ENCODE measurements around the gene KRT82. TPM values are rescaled to one million over a fixed set of nuclear protein-coding genes. Genes with fewer than 3 reads are reported as not detected.

The KRT82 gene
- total RNA-seq, 1 experiment from 2014 or later, result not detected

DNA sequence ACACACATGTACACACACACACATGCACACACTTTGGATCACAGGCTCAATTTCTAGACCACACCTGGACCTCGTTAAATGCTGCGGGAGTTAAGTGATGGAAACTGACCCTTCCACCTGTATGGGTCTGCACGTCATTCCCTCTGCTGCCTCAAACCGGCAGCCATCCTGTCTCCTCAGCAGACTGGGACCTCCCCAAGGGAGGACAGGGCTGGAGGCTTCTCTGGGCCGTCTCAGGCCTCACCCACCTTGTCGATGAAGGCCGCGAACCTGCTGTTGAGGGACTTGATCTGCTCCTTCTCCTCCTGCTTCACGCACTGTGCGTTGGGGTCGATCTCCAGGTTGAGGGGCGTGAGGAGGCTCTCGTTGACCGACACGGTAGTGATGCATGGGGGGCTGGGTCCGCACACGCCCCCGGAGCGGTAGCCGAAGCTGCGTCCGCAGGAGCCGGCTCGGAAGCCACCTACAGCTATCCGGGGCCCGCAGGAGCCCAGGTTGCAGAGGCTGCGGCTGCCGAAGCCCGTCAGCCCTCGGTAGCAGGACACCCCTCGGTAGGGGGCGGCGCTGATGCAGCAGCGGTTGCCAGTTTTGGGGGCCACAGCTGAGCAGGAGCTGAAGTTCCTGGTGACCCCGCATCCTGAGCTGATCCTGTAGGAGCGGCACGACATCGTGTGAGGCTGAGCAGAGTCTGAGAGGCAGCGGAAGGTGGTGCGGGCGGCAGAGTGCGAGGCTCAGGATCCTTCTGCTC, 39.2 kb downstream of the KRT82 start, which contains the start of gene KRT85:
TSS of gene KRT85 (minus strand) at position 744 of the 748 bp plus-strand sequence. CDS start at position 668, 76 bp downstream.
- H3K4me1 Mint-ChIP-seq (ENCODE audit: insufficient read depth, unreplicated experiment), result no peaks in the 10 kb centered on the region
- intact Hi-C loops (cut with micrococcal nuclease), result no loop called here
- no peak for DNase-seq (ENCODE audit: unreplicated experiment)
- TF ChIP-seq, protein P1, sequence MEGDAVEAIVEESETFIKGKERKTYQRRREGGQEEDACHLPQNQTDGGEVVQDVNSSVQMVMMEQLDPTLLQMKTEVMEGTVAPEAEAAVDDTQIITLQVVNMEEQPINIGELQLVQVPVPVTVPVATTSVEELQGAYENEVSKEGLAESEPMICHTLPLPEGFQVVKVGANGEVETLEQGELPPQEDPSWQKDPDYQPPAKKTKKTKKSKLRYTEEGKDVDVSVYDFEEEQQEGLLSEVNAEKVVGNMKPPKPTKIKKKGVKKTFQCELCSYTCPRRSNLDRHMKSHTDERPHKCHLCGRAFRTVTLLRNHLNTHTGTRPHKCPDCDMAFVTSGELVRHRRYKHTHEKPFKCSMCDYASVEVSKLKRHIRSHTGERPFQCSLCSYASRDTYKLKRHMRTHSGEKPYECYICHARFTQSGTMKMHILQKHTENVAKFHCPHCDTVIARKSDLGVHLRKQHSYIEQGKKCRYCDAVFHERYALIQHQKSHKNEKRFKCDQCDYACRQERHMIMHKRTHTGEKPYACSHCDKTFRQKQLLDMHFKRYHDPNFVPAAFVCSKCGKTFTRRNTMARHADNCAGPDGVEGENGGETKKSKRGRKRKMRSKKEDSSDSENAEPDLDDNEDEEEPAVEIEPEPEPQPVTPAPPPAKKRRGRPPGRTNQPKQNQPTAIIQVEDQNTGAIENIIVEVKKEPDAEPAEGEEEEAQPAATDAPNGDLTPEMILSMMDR (IDR thresholded peaks at IDR 0.05; ENCODE audit: unreplicated experiment), result no peak
- H3K36me3 Mint-ChIP-seq (ENCODE audit: insufficient read depth, unreplicated experiment), result no peaks in the 10 kb centered on the region
- H3K9me3 Mint-ChIP-seq (ENCODE audit: unreplicated experiment), result no peaks in the 10 kb centered on the region
- H3K27me3 Mint-ChIP-seq (ENCODE audit: insufficient read depth, unreplicated experiment), result peaks cover 11% of the 10 kb centered on the region
- CTCF ChIA-PET, result interaction anchor here (0.6 to 8.2 kb wide), 3 partner anchors 25 to 510 kb away, joined by 3 to 174 read pairs (median 8); no protein-coding TSS in a partner anchor
- POLR2A ChIA-PET, result no interaction called here
- no TSS peak for BruUV-seq (replicated peaks)
- H3K27ac Mint-ChIP-seq (ENCODE audit: low read depth, unreplicated experiment), result no peak within 1 kb of the TSS
- no peak within 1 kb of the TSS for H3K4me3 Mint-ChIP-seq (ENCODE audit: unreplicated experiment)

DNA sequence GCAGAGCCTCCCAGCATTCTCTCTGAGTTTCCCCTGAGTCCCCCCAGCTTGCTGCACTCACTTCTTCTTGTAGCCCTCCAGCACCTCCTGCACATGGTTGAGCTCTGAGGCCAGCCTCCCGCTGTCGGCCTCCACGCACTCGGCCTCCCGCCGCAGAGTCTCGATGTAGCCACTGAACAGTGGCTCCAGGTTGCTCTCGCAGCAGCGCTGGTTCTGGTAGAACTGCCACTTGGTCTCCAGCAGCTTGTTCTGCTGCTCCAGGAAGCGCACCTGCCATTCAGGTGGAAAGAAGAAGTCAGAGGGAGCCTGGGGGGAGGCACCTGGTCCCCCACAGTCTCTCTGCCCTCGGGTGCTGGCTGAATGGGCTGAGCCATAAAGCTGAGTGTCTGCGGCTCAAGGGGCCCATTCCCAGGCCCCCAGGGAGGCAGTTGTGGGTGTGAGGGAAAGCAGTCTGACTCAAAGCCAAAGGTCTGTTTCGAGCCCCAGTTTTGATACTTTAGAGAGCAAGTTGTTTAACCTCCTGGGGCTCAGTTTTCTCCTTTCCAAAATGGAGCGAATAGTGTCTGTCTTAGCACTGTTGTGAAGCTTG, 41.1 kb downstream of the KRT82 start:
- CTCF ChIA-PET, result interaction anchor here (0.9 to 1.7 kb wide), 5 partner anchors 8 to 616 kb away, joined by 3 to 6 read pairs (median 5); no protein-coding TSS in a partner anchor
- TF ChIP-seq, protein P1 (IDR thresholded peaks at IDR 0.05; ENCODE audit: unreplicated experiment), result no peak
- POLR2A ChIA-PET, result interaction anchor here (0.6 kb wide), 1 partner anchor 328 kb away, joined by 3 read pairs; no protein-coding TSS in a partner anchor
- Mint-ChIP-seq H3K9me3 (ENCODE audit: unreplicated experiment) (no peaks in the 10 kb centered on the region), H3K27ac (ENCODE audit: low read depth, unreplicated experiment) (no peak overlapping the region), H3K36me3 (ENCODE audit: insufficient read depth, unreplicated experiment) (no peaks in the 10 kb centered on the region), H3K27me3 (ENCODE audit: insufficient read depth, unreplicated experiment) (peaks cover 11% of the 10 kb centered on the region), H3K4me3 (ENCODE audit: unreplicated experiment) (no peak overlapping the region), H3K4me1 (ENCODE audit: insufficient read depth, unreplicated experiment) (no peaks in the 10 kb centered on the region)
- BruUV-seq (replicated peaks), result no TSS peak
- DNase-seq (ENCODE audit: unreplicated experiment), result no peak
- intact Hi-C loops (cut with micrococcal nuclease), result no loop called here

- no TSS peak for BruUV-seq (replicated peaks)
- H3K36me3 Mint-ChIP-seq (ENCODE audit: insufficient read depth, unreplicated experiment), result no peaks in the 10 kb centered on the region
- no peaks in the 10 kb centered on the region for H3K9me3 Mint-ChIP-seq (ENCODE audit: unreplicated experiment)
- TF ChIP-seq, protein P1 (IDR thresholded peaks at IDR 0.05; ENCODE audit: unreplicated experiment), result no peak
- DNase-seq (ENCODE audit: unreplicated experiment), result no peak
- intact Hi-C loops (cut with micrococcal nuclease), result no loop called here
- ChIA-PET CTCF (interaction anchor here (0.6 to 1.7 kb wide), 9 partner anchors 9 to 617 kb away, joined by 3 to 6 read pairs (median 3); no protein-coding TSS in a partner anchor), POLR2A (no interaction called here)
- no peak overlapping the region for H3K4me3 Mint-ChIP-seq (ENCODE audit: unreplicated experiment)
- H3K27ac Mint-ChIP-seq (ENCODE audit: low read depth, unreplicated experiment), result no peak overlapping the region
- no peaks in the 10 kb centered on the region for H3K4me1 Mint-ChIP-seq (ENCODE audit: insufficient read depth, unreplicated experiment)
- H3K27me3 Mint-ChIP-seq (ENCODE audit: insufficient read depth, unreplicated experiment), result peaks cover 10% of the 10 kb centered on the region
These were observed 42.1 kb downstream of the KRT82 start for GRCh38 chr12:52364061-52364460.

GRCh38 chr12:52363111-52363679, 42.9 kb downstream of the KRT82 start:
- CTCF ChIA-PET, result interaction anchor here (1.2 to 3.0 kb wide), 4 partner anchors 9 to 518 kb away, joined by 3 to 37 read pairs (median 5); no protein-coding TSS in a partner anchor
- no peaks in the 10 kb centered on the region for H3K9me3 Mint-ChIP-seq (ENCODE audit: unreplicated experiment)
- no TSS peak for BruUV-seq (replicated peaks)

More at GRCh38 chr12:52363111-52363679, 42.9 kb downstream of the KRT82 start:
- Mint-ChIP-seq H3K36me3 (ENCODE audit: insufficient read depth, unreplicated experiment) (no peaks in the 10 kb centered on the region), H3K4me1 (ENCODE audit: insufficient read depth, unreplicated experiment) (no peaks in the 10 kb centered on the region), H3K4me3 (ENCODE audit: unreplicated experiment) (no peak overlapping the region), H3K27me3 (ENCODE audit: insufficient read depth, unreplicated experiment) (peaks cover 1% of the 10 kb centered on the region), H3K27ac (ENCODE audit: low read depth, unreplicated experiment) (no peak overlapping the region)
- DNase-seq (ENCODE audit: unreplicated experiment), result no peak
- intact Hi-C loops (cut with micrococcal nuclease), result no loop called here
- POLR2A ChIA-PET, result no interaction called here
- TF ChIP-seq, protein P1 (IDR thresholded peaks at IDR 0.05; ENCODE audit: unreplicated experiment), result no peak

Data from MCF 10A (cell line).